Uterus (tissue), 4 donors: Measurements from ENCODE around the gene FDX2. TPM values are rescaled to one million over a fixed set of nuclear protein-coding genes. Genes with fewer than 3 reads are reported as not detected.

ENCODE experiments used
- DNase-seq, 2 donors: peaks; one replicate each; pipeline ENCODE4 v3.0.0-alpha.2; 2019 to 2020
- H3K27ac ChIP-seq, 2 donors: fragments of 200-600 bp; sonication (generic); 1 replicate in 1 of 2; 2 replicates in 1 of 2; pipeline ENCODE4 v1.5.1; 2016 to 2018
- H3K27me3 ChIP-seq, 2 donors: fragments of 200-600 bp; sonication (generic); one replicate each; pipeline ENCODE4 v1.5.1; 2018 to 2019; ENCODE audit warnings: control low read depth in 1 of 2
- H3K36me3 ChIP-seq, 2 donors: fragments of 200-600 bp; sonication (generic); one replicate each; pipeline ENCODE4 v1.5.1; 2019; ENCODE audit warnings: control low read depth in 1 of 2
- H3K4me1 ChIP-seq, 2 donors: fragments of 200-600 bp; sonication (generic); one replicate each; pipeline ENCODE4 v1.5.1; 2018 to 2019; ENCODE audit warnings: control low read depth in 1 of 2
- H3K4me3 ChIP-seq, 2 donors: fragments of 200-600 bp; sonication (generic); 1 replicate in 1 of 2; 2 replicates in 1 of 2; pipeline ENCODE4 v1.5.1; 2018 to 2019; ENCODE audit warnings: mild to moderate bottlenecking in 1 of 2
- H3K9me3 ChIP-seq, 2 donors: fragments of 200-600 bp; sonication (generic); one replicate each; pipeline ENCODE4 v1.5.1; 2019; ENCODE audit warnings: control low read depth in 1 of 2
- CTCF ChIP-seq, 4 experiments: fragments of 200-600 bp in 2 of 4; fragments of 450-650 bp in 2 of 4; sonication (generic) in 2 of 4; IDR thresholded peaks; one replicate each; pipeline ENCODE4 v1.5.1; 2016 to 2019; ENCODE audit warnings: antibody characterized with exemption in 4 of 4, mild to moderate bottlenecking in 2 of 4, moderate library complexity in 1 of 4
- POLR2A ChIP-seq, 2 donors: fragments of 450-650 bp; IDR thresholded peaks; one replicate each; pipeline ENCODE4 v1.6.1; 2016; ENCODE audit warnings: antibody characterized with exemption in 2 of 2, mild to moderate bottlenecking in 1 of 2, moderate library complexity in 1 of 2
- intact Hi-C: fragments of 100-400 bp; cut with DNase I; formaldehyde crosslinking; loops from one replicate; pipeline ENCODE4 v1.15.1; 2023; ENCODE audit warnings: low total_unique reads
- total RNA-seq, 4 donors: library from RNA; depleted of rRNA in 3 of 4; stranded (reverse); fragments of >200 nt in 3 of 4; gene quantifications; one replicate each; pipeline versions ENCODE4 v1.1.0 to v1.2.4, GENCODE V29; 2014 to 2023
- donor health status: DM: yes; HTN: yes; CAD: no.

Gene FDX2
- total RNA-seq, 4 donors from 2014 or later = 1.5 to 12.7 (median 4.9) TPM

- H3K4me3 ChIP-seq = no peak overlapping the region
- H3K36me3 ChIP-seq = no peaks in the 10 kb centered on the region
- intact Hi-C loops = no loop called here
- no peaks in the 10 kb centered on the region for H3K4me1 ChIP-seq
- H3K27me3 ChIP-seq = no peaks in the 10 kb centered on the region
- H3K9me3 ChIP-seq = no peaks in the 10 kb centered on the region
- no peak for DNase-seq
- no peak overlapping the region for H3K27ac ChIP-seq
- TF ChIP-seq POLR2A (IDR thresholded peaks at IDR 0.05) = no peak
- TF ChIP-seq CTCF (IDR thresholded peaks at IDR 0.05) = no peak
These were observed 45.8 kb upstream of the FDX2 start for GRCh38 chr19:10361569-10362011.

- DNase-seq = no peak
- no peaks in the 10 kb centered on the region for H3K36me3 ChIP-seq
- no peaks in the 10 kb centered on the region for H3K9me3 ChIP-seq
- intact Hi-C loops = no loop called here
- no peak overlapping the region for H3K4me3 ChIP-seq
- H3K4me1 ChIP-seq = no peaks in the 10 kb centered on the region
- H3K27me3 ChIP-seq = no peaks in the 10 kb centered on the region
- H3K27ac ChIP-seq = no peak overlapping the region
- no peak for TF ChIP-seq POLR2A (IDR thresholded peaks at IDR 0.05)
- TF ChIP-seq CTCF (IDR thresholded peaks at IDR 0.05) = no peak
These were observed 40.6 kb upstream of the FDX2 start for GRCh38 chr19:10356431-10356830.

- H3K9me3 ChIP-seq = no peaks in the 10 kb centered on the region
- peak; percentile 32 to 49 for DNase-seq
- H3K36me3 ChIP-seq = no peaks in the 10 kb centered on the region
- H3K27ac ChIP-seq = peak overlapping the region in 1 of 2 donors; percentile 22
- H3K27me3 ChIP-seq = no peaks in the 10 kb centered on the region
- no peaks in the 10 kb centered on the region for H3K4me1 ChIP-seq
- TF ChIP-seq POLR2A (IDR thresholded peaks at IDR 0.05) = no peak
- no peak for TF ChIP-seq CTCF (IDR thresholded peaks at IDR 0.05)
- H3K4me3 ChIP-seq = no peak overlapping the region
- intact Hi-C loops = no loop called here
These were observed 38.1 kb upstream of the FDX2 start for GRCh38 chr19:10353793-10354391.

GRCh38 chr19:10352764-10353671 lies 37.2 kb upstream of the FDX2 start:
- intact Hi-C loops = no loop called here
- no peak overlapping the region for H3K4me3 ChIP-seq
- DNase-seq = peak; percentile 52 to 60
- no peaks in the 10 kb centered on the region for H3K27me3 ChIP-seq
- H3K9me3 ChIP-seq = no peaks in the 10 kb centered on the region
- H3K36me3 ChIP-seq = no peaks in the 10 kb centered on the region
- H3K4me1 ChIP-seq = no peaks in the 10 kb centered on the region
- peak overlapping the region in 1 of 2 donors; percentile 22 for H3K27ac ChIP-seq
- TF ChIP-seq CTCF (IDR thresholded peaks at IDR 0.05) (no peak), POLR2A (IDR thresholded peaks at IDR 0.05) (no peak)

- intact Hi-C loops = no loop called here
- no peaks in the 10 kb centered on the region for H3K9me3 ChIP-seq
- no peak for DNase-seq
- H3K4me3 ChIP-seq = no peak overlapping the region
- H3K4me1 ChIP-seq = no peaks in the 10 kb centered on the region
- no peak for TF ChIP-seq CTCF (IDR thresholded peaks at IDR 0.05)
- no peak for TF ChIP-seq POLR2A (IDR thresholded peaks at IDR 0.05)
- no peaks in the 10 kb centered on the region for H3K27me3 ChIP-seq
- H3K36me3 ChIP-seq = no peaks in the 10 kb centered on the region
- H3K27ac ChIP-seq = no peak overlapping the region
These were observed 30.7 kb upstream of the FDX2 start for GRCh38 chr19:10346509-10346908.
